ENCODE measurements around the gene PRXL2B.

PRXL2B gene

DNA sequence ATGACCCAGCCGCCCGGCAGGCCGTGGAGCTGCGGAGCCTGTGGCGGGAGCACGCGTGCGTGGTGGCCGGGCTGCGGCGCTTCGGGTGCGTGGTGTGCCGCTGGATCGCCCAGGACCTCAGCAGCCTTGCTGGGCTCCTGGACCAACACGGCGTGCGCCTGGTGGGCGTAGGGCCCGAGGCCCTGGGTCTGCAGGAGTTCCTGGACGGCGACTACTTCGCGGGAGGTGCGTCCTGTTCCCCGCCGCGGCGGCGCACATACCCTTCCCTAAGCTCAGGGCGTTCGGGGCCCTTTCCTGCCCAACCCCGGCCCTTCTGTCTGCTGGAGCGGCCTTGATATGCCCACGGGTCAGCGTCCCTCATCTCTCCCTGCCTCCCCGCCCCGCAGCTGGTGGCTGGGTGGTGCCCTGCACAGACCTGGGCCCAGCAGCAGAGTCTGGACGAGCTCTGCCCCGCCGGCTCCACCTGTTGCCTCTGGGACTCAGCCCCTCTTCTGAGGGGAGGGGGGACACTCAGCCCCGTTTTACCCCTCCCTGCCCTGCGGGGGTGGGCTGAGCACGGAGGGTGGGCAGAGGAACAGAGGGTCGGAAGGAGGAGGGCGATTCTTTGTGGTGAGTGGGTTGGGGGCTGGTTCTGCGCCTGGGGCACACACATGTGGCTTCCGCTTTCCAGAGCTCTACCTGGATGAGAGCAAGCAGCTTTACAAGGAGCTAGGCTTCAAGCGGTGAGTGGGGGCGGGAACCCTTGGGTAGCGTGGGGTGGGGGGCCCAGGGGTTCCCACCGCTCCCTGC lies 688 bp downstream of the PRXL2B start:
- DNase-seq = peak; percentile 55

DNA sequence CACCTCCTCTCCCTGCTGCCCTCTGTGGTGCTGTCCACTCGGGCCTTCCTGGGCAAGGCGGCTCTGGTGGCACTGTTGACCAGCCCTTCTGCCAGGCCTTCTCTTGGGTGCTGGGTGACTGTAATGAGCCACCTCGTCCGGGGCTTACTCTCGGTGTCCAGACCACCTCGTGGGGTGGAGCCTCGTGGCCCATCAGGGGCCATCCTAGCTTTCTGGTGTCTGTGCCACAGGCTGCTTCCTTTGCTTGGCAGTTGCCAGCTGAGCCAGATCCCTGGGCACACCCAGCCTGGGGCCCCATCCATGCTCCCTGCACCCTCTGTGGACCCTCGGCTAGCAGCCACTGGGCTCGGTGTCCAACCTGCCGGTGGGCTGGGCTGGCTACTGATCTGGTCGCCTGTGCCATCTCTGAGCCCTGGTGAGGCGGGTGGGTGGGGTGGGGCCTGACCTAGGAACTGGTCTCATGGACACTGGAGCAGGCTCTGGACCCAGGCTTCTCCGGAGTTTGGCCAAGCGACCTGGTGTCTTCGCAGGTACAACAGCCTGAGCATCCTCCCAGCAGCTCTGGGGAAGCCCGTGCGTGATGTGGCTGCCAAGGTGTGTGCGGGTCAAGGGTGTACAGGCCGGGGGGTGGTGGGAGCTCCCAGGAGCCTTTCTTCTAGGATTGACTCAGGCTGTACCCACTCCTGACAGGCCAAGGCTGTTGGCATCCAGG lies 1.4 kb downstream of the PRXL2B start:
- no peak for DNase-seq

DNA sequence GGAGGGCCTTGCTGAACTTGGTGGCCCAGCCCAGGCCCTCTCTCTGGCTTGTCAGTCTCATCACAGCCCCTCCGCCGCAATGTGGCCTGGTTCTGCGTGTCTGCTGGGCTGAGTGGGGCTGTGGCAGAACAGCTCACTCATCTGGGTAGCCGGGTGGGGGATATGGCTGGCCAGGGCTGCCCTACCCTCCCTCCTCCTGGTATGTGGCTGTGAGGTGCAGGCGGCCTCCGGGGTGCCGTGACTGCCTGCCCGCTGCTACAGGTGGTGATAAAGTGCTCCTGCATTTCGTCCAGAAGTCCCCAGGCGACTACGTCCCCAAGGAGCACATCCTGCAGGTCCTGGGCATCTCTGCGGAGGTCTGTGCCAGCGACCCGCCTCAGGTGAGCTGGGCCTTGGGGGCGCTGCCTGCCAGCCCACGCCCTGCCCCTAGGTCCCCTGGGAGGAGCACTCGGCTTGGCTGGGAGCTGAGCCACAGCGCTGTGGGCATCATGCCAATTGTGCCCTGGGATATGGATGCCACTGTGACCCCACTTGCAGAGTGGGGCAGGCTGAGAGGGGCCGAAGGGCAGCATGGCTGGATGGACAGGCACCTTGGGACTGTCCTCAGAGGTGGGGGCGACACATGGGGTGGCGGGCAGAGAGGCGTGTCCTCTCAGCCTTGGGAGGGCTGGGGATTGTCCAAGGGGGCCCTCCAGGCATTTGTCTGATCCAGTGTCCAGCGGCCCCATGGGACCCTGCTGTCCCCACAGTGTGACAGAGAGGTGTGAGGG lies 2.3 kb downstream of the PRXL2B start:
- DNase-seq = no peak

DNA sequence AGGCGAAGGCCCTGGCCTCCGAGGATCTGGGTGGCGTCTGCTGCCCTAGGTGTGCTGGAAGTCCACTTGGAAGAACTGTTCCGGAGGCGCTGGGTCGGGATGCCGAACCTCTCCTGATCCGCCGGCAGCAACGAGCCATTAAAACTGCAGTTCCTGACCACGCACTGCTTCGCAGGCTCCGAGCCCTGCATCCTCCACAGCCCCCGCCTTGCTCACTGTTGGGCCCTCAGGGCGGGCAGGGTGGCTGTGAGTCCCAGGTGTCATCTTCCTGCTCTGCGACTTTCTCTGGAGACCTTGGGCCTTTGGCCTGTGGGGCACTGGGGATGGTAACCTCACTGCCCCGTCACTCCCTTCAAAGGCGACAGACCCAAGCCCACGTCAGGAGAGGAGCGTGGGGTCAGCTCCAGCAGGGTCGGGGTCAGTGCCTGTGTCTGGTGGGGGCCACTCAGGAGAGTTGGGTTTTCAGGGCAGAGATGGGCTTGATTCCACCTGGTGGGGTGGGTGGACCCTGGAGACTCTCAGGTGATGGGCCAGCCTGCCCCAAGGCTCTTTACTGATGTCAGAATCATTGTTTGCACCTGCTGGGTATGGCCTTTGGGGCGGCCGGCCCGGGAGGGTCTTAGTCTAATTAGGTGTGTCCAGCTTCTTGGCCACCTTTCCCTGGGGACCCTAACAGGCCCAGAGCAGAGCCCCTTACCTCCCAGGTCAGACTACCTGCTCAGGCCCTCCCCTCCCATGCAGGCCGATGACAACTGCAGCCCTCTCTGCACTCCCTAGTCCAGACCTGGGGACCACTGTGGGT lies 3.1 kb downstream of the PRXL2B start:
- DNase-seq = no peak

DNA sequence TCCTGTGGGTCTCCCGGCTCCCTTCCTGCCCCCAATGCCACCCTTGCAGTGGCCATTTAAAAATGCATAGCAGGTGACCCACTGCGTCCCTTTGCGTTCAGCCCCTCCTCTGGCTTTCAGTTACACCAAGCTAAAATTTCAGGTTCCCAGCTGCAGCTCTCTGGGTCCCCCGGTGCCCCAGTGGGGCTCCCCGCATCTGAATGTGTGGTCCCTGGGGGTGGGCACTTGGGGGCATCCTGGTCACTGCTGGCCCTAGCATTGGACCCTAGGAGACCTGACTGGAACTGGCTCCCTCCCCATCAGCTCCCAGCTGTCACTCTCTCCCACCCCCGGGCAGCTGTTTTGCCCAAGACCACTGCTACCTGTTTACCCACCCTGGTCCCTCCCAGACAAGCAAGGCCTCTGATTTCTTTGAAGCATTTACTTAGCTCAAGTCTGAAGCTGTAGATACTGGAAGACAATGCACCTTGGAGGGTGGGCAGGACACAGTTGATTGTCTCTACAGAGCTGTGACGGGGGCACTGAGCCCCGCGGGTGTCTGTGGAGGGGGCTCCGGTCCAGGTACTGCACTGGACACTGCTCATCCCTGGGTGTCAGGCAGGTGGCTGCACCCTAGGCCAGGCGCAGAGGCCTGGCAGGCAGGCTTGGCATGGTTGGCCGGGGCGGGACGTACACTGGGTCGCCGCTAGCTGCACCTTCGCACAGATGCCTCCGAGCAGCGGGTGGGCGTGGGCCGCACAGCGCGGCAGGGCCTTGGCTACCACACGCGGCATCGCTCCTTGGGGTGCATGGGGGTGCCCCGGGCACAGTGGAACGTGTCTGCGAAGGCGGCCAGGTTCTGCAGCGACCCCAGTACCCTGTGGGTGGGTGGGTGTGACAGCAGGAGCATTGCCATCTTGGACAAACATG lies 3.9 kb downstream of the PRXL2B start:
- no peak for DNase-seq

DNA sequence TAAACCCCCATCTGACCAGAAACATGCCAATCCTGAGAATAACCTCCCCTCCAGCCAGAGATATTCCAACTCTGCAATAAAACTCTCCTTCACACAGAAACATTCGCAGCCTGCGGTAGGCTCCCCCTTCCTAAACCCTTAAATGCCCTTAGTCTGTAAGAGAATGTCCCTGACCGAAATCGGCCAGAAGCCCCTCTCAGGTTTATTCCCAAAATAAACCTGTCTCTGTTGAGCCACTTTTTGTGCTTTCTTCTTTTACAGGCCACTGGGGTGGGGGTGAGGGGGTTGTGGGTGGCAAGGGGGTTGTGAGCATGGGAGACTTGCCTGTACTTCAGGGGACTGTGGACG lies 4.6 kb downstream of the PRXL2B start:
- no peak for DNase-seq

DNA sequence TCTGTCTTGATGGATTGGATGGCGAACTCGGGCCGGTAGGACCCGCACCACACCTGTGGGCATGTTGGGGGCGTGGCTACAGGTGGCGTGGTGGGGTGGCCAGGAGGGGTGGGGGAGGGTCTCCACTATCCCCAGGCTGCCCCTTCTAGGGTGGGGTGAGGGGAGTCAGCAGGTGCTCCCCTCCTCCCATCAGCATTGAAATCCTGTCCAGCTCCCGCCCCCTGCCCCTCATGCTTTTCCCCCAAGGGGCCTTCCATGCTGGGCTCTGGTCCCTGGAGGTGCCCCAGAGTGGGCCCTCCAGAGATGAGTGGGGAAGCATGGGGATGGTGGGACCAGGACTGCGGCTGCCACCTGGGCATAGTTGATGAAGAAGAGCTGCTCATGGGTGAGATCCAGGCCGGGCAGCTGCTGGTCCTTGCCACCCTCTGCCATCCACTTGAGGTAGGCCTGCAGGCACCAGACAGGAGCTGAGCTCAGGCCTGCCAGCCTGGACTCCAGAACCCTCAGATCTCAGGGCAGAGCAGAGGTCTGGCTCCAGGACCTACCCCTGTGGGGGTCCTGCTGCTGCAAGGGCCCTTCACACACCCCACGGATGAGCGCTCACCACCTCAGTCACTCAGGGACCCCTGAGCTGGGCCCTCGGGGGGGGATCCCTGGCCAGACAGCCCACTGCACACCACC lies 5.1 kb downstream of the PRXL2B start:
- no peak for DNase-seq

DNA sequence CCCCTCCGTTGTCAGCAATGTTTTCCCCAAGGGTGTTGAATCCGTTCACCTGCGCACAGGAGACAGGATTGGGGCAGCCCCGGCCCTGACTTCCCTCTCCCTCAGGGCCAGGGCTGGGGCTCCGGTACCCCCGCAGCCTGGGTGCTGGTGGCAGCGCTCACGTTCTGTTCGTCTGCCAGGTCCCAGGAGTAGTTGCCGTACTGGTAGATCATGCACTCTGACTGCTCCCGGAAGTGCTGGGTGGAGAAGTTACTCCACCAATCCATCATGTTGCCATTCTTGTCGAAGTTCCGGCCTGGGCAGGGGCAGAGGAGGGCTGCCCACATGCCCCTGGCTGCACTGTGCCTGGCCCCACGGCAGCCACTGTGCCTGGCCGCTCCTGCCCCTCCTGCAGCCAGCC lies 6.1 kb downstream of the PRXL2B start:
- peak; percentile 31 for DNase-seq

DNA sequence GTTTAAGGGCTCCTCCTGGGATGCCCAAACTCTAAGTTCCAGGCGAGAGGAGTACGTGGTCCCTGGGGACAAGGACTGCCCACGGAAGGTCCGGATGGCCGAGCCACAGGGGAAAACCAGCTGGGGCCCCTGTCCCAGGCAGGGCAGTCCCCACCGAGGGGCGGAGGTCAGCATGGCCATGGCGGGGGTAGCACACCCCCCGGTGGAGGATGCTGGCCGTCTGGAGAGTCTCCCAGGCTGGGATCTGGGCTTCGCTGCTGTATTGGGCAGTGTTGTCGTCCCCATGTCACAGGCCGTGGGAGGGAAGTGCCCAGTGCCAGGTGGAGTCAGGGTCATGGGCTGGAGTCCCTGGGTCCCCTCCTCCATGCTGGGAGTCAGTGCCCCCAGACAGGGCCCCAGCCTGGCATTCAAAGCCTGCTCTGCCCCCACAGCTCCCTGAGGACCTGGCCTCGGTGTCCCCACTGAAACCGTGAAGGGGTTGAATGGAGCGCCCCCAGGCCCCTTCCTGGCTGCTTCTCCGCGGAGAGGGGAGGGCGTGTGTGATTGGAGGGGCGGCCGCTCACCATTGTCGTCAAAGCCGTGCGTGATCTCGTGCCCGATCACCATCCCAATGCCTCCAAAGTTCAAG lies 6.8 kb downstream of the PRXL2B start:
- no peak for DNase-seq

DNA sequence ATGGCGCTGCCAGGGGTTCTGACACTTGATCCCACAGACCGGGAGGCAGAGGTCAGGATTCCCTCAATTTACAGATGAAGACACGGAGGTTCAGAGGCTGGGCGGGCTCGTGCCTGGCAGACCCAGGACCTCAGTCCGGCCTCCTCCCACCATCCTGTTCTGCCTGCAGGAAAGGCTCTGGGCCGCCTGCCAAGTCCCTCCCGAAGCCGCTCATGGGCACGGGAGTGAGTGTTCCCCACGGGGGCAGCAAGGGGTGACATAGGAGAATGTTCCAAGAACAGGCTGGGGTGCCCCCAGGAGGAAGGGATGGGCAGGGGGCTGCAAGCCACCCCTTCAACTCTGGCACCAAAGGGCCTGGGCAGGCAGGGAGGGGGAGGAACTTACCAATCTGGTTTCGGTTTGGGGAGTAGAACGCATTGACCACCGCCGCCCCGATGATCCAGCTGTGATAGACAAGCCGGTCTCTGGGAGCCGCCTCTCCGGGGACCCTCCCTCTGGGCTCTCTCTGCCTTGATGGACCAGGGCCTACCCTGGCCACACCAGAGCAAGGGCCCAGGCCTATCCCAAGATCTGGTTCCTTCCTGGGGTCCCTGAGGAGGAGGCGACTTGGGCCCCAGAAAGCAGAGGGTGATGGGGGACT lies 7.5 kb downstream of the PRXL2B start:
- DNase-seq = no peak

DNA sequence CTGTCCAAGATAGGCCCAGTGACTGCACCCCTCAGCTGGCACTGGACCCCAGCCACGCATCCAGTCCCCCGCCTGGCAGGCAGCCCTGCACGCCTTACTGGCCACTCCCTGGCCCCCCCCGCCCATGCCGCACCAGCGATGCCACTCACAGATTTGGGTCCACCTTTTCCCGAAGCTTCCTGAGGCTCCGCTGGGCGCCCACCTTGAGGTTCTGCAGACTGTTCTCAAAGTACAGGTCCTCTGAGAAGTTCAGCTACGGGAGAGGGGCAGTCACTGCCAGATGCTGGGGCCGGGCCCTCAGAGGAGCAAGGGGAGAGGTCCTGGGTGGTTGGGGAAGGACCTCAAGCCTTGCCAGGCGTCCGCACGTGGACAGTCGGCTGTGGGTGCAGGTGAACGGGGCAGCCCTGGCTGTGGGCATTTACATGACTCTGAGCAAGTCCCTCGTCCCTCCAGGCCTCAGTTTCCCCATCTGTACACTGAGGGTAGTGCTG lies 8.1 kb downstream of the PRXL2B start:
- DNase-seq = no peak

DNA sequence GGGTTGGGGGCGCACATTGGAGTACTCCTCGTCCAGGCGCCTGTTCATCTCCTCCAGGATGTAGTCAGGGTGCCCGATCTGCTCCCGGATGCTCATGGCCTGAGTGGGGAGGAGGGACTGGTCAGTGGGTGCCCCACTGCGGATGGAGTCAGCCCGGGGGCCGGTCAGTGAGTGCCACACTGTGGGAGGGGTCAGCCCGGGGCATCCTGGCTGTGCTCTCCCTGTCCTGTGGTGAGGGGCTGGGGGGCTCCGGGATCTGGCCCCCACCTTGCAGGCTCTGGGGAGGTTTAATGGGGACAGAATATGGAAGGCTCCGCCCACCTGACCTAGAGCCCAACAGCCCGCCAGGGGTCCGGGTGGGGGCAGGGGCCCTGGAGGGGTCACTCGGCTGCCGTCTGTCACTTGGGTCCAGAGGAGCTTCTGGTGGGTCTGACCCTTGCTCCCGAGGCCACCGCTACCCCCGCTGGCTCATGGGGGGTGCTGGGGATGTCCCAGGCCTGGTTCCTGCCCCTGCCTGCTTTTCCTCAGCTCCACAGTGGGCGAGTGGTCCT lies 8.8 kb downstream of the PRXL2B start:
- no peak for DNase-seq

DNA sequence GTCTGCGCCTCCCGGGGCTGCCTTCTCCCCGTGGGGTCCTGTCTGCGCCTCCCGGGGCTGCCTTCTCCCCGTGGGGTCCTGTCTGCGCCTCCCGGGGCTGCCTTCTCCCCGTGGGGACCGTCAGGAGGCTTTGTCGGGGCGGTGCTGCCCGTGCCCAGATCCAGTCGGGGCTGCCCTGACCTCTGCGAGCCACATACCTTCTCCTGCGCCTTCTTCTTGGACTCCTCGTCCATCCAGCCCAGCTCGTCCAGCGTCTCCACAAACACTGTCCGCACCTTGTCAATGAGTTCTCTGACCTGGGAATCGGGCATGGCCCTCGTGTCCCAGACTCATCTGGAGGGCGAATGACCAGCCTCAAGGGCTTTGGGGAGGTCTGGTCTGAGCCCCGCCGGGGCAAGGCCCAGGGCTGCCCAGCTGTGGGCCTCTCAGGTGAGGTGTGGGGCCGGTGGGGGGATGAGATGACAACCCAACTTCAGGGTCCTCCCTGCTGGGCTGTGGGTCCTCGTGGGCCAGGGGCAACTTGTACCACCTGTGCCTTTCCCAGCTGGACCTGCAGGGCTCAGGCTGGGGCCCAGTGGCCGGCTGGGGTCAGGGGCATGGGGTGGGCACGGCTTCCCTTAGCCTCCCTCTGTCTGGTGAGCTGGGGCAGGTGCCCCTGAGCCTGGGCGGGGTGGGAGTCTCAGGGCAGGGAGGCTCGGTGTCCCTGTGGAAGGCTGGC lies 9.4 kb downstream of the PRXL2B start:
- DNase-seq = no peak

DNA sequence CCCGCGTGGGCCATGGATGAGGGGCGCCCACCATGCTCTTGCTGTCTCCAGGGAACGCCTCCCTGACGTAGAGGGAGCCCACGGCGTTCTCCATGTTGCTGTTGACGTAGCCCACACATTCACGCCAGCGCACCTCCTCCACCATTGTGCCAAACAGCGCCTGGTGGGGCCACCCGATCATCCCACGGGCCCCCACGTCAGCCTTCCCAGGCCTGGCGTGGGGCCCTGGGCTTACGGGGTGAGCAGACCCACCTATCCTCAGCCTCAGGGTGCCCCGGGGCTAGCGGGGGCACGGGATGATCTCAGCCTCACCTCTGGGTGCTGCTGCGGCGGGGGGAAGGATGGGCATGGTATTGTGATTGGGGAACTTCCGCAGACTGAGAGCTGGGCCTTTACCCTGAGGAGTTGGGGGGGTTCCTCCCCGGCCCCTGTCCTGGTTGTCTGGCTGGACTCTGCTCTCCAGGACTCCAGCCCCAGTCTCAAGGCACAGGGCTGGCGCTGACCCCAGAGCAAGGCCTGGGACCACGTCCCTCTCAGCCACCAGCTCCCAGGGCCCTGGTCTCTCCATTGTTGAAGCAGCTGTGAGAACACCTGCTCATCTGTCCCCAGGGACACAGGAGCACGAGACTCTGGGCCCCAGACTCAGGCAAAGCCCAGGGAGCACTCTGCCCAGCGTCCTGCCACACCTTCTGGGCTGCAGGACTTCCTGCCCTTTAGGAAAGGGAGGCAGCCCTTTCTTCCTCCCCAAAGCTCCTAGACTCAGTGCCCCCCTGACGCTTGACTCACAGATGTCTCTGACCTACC lies 10.2 kb downstream of the PRXL2B start:
- no peak for DNase-seq

DNA sequence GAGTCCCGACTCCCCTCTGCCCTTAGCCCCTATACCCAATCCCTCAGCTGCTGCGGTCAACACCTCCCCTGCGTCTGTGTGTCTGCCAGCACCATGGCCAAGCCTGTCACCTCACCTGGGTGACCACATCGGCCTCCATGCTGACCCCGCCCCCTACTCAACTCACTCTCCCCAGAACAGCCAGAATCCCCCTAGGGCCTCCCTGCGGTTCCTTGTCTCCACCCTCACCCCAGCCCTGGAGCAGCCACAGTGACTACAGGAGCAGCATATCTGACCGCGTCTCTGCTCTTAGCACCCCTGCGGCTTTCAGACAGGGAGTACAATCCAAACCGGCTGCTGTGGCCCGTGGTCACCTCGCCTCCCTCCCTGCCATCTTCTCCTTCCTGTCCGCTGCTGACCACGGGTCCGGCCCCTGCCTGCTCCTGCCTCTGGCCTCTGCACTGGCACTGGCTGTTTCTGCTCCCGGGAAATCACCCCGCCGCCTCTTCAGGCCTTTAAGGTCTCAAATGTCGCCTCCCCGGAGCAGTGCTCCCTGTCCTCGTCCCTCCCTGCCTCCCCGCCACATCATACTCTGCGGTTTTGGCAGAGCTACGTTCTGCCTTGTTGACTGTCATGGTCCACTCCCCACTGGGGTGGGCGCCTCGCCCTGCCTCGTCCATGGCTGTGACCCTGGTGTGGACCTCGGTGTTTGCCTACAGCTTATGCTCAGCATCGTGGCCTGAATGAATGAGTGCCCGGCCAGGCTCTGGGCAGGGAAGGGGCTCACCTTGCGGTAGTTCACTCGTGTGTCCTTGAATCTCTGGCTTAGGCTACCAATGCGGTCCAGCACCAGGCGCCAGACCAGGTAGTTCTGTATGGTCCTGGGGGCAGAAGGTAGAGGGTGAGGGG lies 11.1 kb downstream of the PRXL2B start:
- no peak for DNase-seq

DNA sequence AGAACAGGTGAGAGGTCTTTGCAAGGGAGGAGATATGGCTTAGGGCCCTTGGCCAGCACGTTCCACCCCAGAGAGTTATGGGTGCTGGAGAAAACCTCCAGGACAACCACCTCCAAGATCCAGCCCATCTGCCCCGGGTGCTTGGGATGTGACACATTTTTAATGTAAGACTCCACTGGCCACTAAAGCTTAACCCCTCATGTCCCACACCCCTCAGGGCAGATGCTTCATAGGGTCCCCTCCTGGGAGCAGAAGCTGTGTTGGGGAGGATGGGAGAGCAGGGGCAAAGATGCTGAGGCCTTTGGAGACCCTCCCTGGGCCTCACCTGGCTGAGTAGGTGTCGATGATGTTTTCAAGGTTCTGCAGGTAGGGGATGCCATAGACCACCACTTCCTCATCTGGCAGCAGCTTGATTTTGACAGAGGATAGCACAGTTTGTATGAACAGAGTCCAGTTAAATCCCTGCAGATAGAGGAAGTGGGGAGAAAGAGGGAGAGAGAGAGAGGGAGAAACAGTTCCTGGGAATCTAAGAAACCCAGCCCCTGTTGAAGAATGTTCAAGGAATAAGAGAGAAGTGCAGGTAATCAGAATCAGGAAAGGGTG lies 11.9 kb downstream of the PRXL2B start:
- no peak for DNase-seq

All from CD4-positive, alpha-beta T cell treated with Interleukin-6 for 4 hours (primary cell).